GM21619 (cell line): ENCODE measurements around the gene PODXL2.
"Not testable (repeated sequence)": the region's sequence is repeated elsewhere in the genome, so short reads cannot be mapped to it uniquely, and the experiment has no call there.

Source experiments
- ATAC-seq: cut with Tn5 transposase; IDR thresholded peaks from one replicate; pipeline ENCODE4 v1.9.1; 2021; ENCODE audit not compliant: unreplicated experiment

PODXL2 gene

GRCh38 chr3:127674101-127674721 lies 45.2 kb downstream of the PODXL2 start:
- no peak for ATAC-seq

- no peak for ATAC-seq
These were observed 45.8 kb downstream of the PODXL2 start for GRCh38 chr3:127674790-127675189.

GRCh38 chr3:127675651-127676391 lies 46.8 kb downstream of the PODXL2 start:
- no peak for ATAC-seq

- ATAC-seq, result no peak
These were observed 47.5 kb downstream of the PODXL2 start for GRCh38 chr3:127676456-127676855.

- no peak for ATAC-seq
These were observed 48.0 kb downstream of the PODXL2 start for GRCh38 chr3:127676921-127677351.

GRCh38 chr3:127677541-127678314 lies 48.7 kb downstream of the PODXL2 start:
- ATAC-seq, result no peak

DNA sequence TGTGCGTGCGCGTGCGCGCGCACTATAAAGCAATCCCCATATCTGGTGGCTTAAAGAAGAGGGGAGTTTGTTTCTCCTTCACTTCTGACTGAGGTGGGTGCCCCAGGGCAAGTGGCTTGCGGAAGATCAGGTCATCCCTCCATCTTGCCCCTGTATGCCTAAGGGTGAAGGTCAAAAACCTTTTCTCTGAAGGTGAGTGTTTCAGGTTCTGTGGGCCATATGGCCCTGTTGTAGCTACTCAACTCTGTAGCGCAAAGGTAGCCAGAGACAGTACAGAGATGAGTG lies 49.3 kb downstream of the PODXL2 start:
- ATAC-seq, result no peak

GRCh38 chr3:127678611-127679533 lies 49.9 kb downstream of the PODXL2 start:
- ATAC-seq, result no peak

GRCh38 chr3:127679534-127680145 lies 50.7 kb downstream of the PODXL2 start:
- no peak for ATAC-seq

DNA sequence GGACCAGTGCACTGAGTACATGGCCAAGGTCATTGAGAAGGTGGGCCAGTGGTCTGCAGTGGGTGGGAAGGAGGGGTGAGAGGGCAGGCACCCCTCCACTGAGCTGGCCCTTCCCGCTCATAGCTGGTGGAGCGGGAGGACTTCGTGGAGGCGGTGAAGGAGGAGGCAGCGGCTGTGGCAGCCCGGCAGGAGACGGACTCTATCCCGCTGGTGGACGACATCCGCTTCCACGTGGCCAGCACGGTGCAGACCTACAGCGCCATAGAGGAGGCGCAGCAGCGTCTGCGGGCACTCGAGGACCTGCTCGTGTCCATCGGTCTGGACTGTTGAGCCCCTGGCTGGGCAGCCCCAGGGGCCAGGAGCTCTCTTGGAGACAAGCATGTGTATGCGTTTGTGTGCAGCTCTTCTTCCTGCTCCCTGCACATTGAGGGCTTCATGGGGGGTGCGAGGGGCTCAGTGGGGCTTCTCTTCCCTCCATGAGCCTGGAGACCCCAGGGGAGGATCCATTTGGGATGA lies 51.2 kb downstream of the PODXL2 start:
- ATAC-seq, result no peak

DNA sequence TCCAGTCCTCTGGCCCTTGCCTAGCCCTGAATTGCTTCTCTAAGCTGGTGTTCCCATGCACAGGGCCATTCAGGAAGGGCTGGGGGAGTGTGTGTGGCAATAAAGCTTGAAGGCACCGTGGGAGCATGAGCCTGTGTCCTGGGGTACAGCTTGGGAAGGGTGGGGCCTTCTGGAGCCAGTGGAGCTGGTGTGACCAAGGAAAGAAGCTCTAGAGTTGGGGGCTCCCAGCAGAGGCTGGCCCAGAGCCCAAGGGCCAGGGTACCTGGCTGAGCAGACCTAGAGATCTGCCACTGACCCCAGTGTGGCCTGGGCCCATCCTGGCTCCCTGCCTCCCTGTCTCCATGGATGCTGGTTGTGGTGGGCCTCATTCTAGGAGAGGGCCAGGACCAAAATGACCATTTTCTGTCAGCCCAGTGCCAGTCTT lies 51.8 kb downstream of the PODXL2 start:
- ATAC-seq, result no peak

- not testable (repeated sequence) for ATAC-seq
These were observed 53.2 kb downstream of the PODXL2 start for GRCh38 chr3:127682175-127682554.

DNA sequence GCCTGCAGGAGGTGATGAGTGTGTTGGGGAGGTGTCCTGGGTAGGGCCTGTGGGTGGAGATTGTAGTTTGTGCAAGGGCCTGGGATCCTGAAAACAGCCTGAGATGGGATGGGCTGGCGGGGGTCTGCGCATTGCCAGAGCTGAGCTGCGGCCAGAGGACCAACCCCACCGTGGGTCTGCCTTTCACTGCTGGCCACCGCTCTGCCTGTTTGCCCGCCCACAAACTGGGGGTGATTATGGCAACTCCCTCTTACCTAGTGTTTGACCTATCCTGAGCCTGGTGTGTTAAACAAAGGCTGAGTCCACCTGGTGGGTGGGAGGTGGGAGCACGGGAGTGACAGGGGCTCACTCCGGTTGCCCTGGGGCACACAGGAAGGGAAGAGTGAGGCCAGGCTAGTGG lies 53.6 kb downstream of the PODXL2 start:
- ATAC-seq, result no peak

- no peak for ATAC-seq
These were observed 56.1 kb downstream of the PODXL2 start for GRCh38 chr3:127684871-127685707.

DNA sequence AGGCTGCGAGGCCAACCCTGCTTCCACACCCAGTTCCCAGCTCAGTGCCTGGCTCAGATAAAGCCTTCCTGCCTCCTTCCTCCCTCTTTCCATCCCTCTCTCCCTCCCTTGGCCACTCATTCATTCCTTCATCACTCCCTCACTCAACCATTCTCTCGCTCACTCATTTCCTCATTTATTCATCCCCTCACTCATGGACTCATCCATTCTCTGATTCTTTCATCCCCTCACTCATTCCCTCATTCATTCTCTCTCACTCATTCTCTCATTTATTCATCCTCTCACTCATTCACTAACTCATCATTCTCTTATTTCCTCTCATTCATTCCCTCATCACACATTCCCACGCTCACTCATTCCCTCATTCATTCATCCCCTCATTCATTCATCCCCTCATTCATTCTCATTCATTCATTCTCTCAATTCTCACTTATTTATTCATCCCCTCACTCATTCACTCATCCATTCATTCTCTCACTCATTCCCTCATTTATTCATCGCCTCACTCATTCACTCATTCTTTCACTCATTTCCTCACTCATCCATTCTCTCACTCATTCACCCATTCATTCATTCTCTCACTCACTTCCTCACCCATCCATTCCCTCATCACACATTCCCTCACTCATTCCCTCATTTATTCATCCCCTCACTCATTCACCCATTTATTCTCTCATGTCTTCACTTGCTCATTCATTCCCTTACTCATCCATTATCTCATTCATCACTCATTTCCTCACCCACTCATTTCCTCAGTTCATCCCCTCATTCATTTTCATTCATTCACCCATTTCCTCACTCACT lies 56.9 kb downstream of the PODXL2 start:
- no peak for ATAC-seq

- ATAC-seq, result no peak
These were observed 57.5 kb downstream of the PODXL2 start for GRCh38 chr3:127686512-127686894.

GRCh38 chr3:127687228-127687737 lies 58.3 kb downstream of the PODXL2 start:
- no peak for ATAC-seq

- ATAC-seq, result no peak
These were observed 59.0 kb downstream of the PODXL2 start for GRCh38 chr3:127688022-127688415.
